8988T (cell line): ENCODE data around the gene HCFC1R1.

Experiments
- DNase-seq: peaks from one replicate; pipeline ENCODE4 v3.0.0; 2011

HCFC1R1 gene

GRCh38 chr16:2973093-2973492 lies 50.6 kb downstream of the HCFC1R1 start:
- no peak for DNase-seq
